Amniotic stem cell (primary cell): ENCODE measurements around the gene SPTA1.

Experiments
- DNase-seq: peaks from one replicate; lab custom pipeline; 2025; lab: John Stamatoyannopoulos, UW

SPTA1 gene

DNA sequence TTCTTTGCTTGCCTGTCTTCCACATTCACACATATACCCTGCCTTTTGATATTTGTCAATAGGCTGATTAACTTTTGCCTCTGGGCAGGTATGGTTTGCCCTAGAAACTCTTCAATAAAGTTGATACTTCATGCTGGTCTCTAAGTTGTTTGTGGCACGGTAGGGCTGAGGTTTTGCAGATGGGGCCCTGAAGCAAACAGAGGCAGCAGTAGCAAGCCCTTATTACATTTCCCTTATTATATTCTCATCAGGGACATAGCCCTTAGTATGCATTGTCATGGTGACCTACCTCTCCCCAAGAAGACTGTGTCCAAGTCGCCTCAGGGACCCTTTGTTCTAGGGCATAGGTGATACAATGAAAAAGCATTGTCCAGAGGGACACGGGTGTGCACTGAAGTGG is 116.0 kb downstream of the SPTA1 start, which contains the start of gene OR6P1:
OR6P1 (minus strand) TSS at position 101 of the 400 bp plus-strand sequence. CDS start 6,976 bp downstream, outside the sequence.
- no peak for DNase-seq

GRCh38 chr1:158564608-158565007 is 121.9 kb downstream of the SPTA1 start:
- DNase-seq, result no peak

DNA sequence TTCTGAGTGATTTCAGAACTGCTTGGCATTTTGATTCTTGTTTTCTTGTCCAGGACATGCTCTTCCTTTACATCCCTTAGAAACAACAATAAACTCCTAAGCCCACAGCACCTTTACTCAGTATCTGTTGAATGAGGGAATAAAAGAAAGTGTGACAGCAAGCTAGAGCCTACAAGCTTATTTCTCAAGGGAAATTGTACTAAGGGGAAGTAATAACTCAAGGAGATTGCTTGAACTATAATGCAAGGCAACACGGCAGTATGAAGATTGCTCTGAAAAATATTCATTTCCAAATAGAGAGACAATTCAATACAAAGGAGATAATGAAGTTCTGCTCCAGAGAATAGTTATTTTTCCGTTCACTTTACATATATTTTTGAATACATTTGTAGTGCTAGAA is 122.7 kb downstream of the SPTA1 start:
- no peak for DNase-seq
